ENCODE measurements around the gene CCP110. TPM values are rescaled to one million over a fixed set of nuclear protein-coding genes. Genes with fewer than 3 reads are reported as not detected.

CCP110 gene
- total RNA-seq, 1 donor from 2014 or later, result 14.7 TPM

- H3K9me3 Mint-ChIP-seq (ENCODE audit: unreplicated experiment), result no peaks in the 10 kb centered on the region
- Histone ChIP-seq H3K4me3 (ENCODE audit: insufficient read depth, low read depth, low read length) (no peak overlapping the region), H3K36me3 (ENCODE audit: insufficient read depth, low read length) (no peaks in the 10 kb centered on the region), H3K4me2 (ENCODE audit: low read length) (no peak overlapping the region), H3K4me1 (ENCODE audit: insufficient read depth, low read length) (no peaks in the 10 kb centered on the region), H3K9ac (ENCODE audit: low read length) (no peak overlapping the region), H3K9me3 (ENCODE audit: insufficient read depth, low read depth, low read length) (no peaks in the 10 kb centered on the region), H3K27ac (ENCODE audit: low read depth, low read length) (no peak overlapping the region), H3K79me2 (ENCODE audit: insufficient read depth, low read length) (no peaks in the 10 kb centered on the region), H4K20me1 (ENCODE audit: insufficient read depth, low read length) (no peaks in the 10 kb centered on the region), H2AFZ (ENCODE audit: low read depth, low read length) (no peak overlapping the region), H3K27me3 (ENCODE audit: insufficient read depth, low read length) (no peaks in the 10 kb centered on the region)
- H3K36me3 Mint-ChIP-seq (ENCODE audit: low read depth, unreplicated experiment), result peaks cover 4% of the 10 kb centered on the region
- H3K4me3 Mint-ChIP-seq (ENCODE audit: unreplicated experiment), result no peak overlapping the region
- FAIRE-seq (no peak), DNase-seq (ENCODE audit: low read depth) (no peak)
- no peak overlapping the region for H3K27ac Mint-ChIP-seq (ENCODE audit: unreplicated experiment)
- TF ChIP-seq CTCF (IDR thresholded peaks at IDR 0.05; ENCODE audit: insufficient read depth, low read depth, low read length) (no peak), EZH2 (IDR thresholded peaks at IDR 0.05; ENCODE audit: insufficient read depth, low read length) (no peak)
- peaks cover 5% of the 10 kb centered on the region for H3K27me3 Mint-ChIP-seq (ENCODE audit: low read depth, unreplicated experiment)
- no peaks in the 10 kb centered on the region for H3K4me1 Mint-ChIP-seq (ENCODE audit: low read depth, unreplicated experiment)
Observed at GRCh38 chr16:19486051-19486450, 37.7 kb upstream of the CCP110 start.

- H3K36me3 Mint-ChIP-seq (ENCODE audit: low read depth, unreplicated experiment), result peaks cover 4% of the 10 kb centered on the region
- H3K9ac ChIP-seq (ENCODE audit: low read length), result no peak overlapping the region
- no peaks in the 10 kb centered on the region for H3K4me1 Mint-ChIP-seq (ENCODE audit: low read depth, unreplicated experiment)
- FAIRE-seq (no peak), DNase-seq (ENCODE audit: low read depth) (no peak)
- H3K4me2 ChIP-seq (ENCODE audit: low read length), result no peak overlapping the region
- no peaks in the 10 kb centered on the region for H3K27me3 ChIP-seq (ENCODE audit: insufficient read depth, low read length)
- no peak overlapping the region for H3K27ac ChIP-seq (ENCODE audit: low read depth, low read length)
- H3K27me3 Mint-ChIP-seq (ENCODE audit: low read depth, unreplicated experiment), result peaks cover 5% of the 10 kb centered on the region
- no peak for TF ChIP-seq CTCF (IDR thresholded peaks at IDR 0.05; ENCODE audit: insufficient read depth, low read depth, low read length)
- no peak for TF ChIP-seq EZH2 (IDR thresholded peaks at IDR 0.05; ENCODE audit: insufficient read depth, low read length)
- no peaks in the 10 kb centered on the region for H3K36me3 ChIP-seq (ENCODE audit: insufficient read depth, low read length)
- H3K9me3 ChIP-seq (ENCODE audit: insufficient read depth, low read depth, low read length), result no peaks in the 10 kb centered on the region
- H3K4me3 Mint-ChIP-seq (ENCODE audit: unreplicated experiment), result no peak overlapping the region
- no peaks in the 10 kb centered on the region for H3K9me3 Mint-ChIP-seq (ENCODE audit: unreplicated experiment)
- no peaks in the 10 kb centered on the region for H4K20me1 ChIP-seq (ENCODE audit: insufficient read depth, low read length)
- no peak overlapping the region for H3K27ac Mint-ChIP-seq (ENCODE audit: unreplicated experiment)
- no peaks in the 10 kb centered on the region for H3K79me2 ChIP-seq (ENCODE audit: insufficient read depth, low read length)
- no peak overlapping the region for H3K4me3 ChIP-seq (ENCODE audit: insufficient read depth, low read depth, low read length)
- no peak overlapping the region for H2AFZ ChIP-seq (ENCODE audit: low read depth, low read length)
- H3K4me1 ChIP-seq (ENCODE audit: insufficient read depth, low read length), result no peaks in the 10 kb centered on the region
Observed at GRCh38 chr16:19486750-19487325, 36.9 kb upstream of the CCP110 start.

- no peak overlapping the region for H3K4me2 ChIP-seq (ENCODE audit: low read length)
- no peak for TF ChIP-seq CTCF (IDR thresholded peaks at IDR 0.05; ENCODE audit: insufficient read depth, low read depth, low read length)
- TF ChIP-seq EZH2 (IDR thresholded peaks at IDR 0.05; ENCODE audit: insufficient read depth, low read length), result no peak
- no peaks in the 10 kb centered on the region for H3K9me3 Mint-ChIP-seq (ENCODE audit: unreplicated experiment)
- H3K4me3 Mint-ChIP-seq (ENCODE audit: unreplicated experiment), result no peak overlapping the region
- no peaks in the 10 kb centered on the region for H3K9me3 ChIP-seq (ENCODE audit: insufficient read depth, low read depth, low read length)
- no peak overlapping the region for H3K4me3 ChIP-seq (ENCODE audit: insufficient read depth, low read depth, low read length)
- no peaks in the 10 kb centered on the region for H3K36me3 ChIP-seq (ENCODE audit: insufficient read depth, low read length)
- H3K27ac ChIP-seq (ENCODE audit: low read depth, low read length), result no peak overlapping the region
- no peak overlapping the region for H2AFZ ChIP-seq (ENCODE audit: low read depth, low read length)
- H3K9ac ChIP-seq (ENCODE audit: low read length), result no peak overlapping the region
- FAIRE-seq (no peak), DNase-seq (ENCODE audit: low read depth) (no peak)
- H3K27me3 Mint-ChIP-seq (ENCODE audit: low read depth, unreplicated experiment), result peaks cover 5% of the 10 kb centered on the region
- H3K27me3 ChIP-seq (ENCODE audit: insufficient read depth, low read length), result no peaks in the 10 kb centered on the region
- no peaks in the 10 kb centered on the region for H3K4me1 ChIP-seq (ENCODE audit: insufficient read depth, low read length)
- H4K20me1 ChIP-seq (ENCODE audit: insufficient read depth, low read length), result no peaks in the 10 kb centered on the region
- H3K36me3 Mint-ChIP-seq (ENCODE audit: low read depth, unreplicated experiment), result peaks cover 4% of the 10 kb centered on the region
- no peaks in the 10 kb centered on the region for H3K79me2 ChIP-seq (ENCODE audit: insufficient read depth, low read length)
- H3K4me1 Mint-ChIP-seq (ENCODE audit: low read depth, unreplicated experiment), result no peaks in the 10 kb centered on the region
- no peak overlapping the region for H3K27ac Mint-ChIP-seq (ENCODE audit: unreplicated experiment)
Observed at GRCh38 chr16:19488213-19488640, 35.5 kb upstream of the CCP110 start.
